ENCODE results near the gene FREM2.

GRCh38 chr13:38693168-38693567 lies 6.3 kb downstream of the FREM2 start:
- no peak for TF ChIP-seq POLR2A (IDR thresholded peaks at IDR 0.05)
- no peak for TF ChIP-seq CTCF (IDR thresholded peaks at IDR 0.05)
